Activated CD8-positive, alpha-beta memory T cell treated with anti-CD3 and anti-CD28 coated beads, Interleukin-2, amount 50 U/mL, for 24 hours (primary cell): ENCODE measurements around the gene MOB2.
"Not testable (repeated sequence)": the region's sequence is repeated elsewhere in the genome, so short reads cannot be mapped to it uniquely, and the experiment has no call there.

Experiments used
- DNase-seq: peaks from one replicate; pipeline ENCODE4 v3.0.0-alpha.2; 2020; ENCODE audit errors: extremely low read depth

MOB2 gene

GRCh38 chr11:1442807-1443366 lies 43.7 kb downstream of the MOB2 start:
- DNase-seq, result no peak

- no peak for DNase-seq
These were observed 44.4 kb downstream of the MOB2 start for GRCh38 chr11:1442163-1442562.

- DNase-seq, result no peak
These were observed 46.1 kb downstream of the MOB2 start for GRCh38 chr11:1440496-1440895.

GRCh38 chr11:1440066-1440465 lies 46.5 kb downstream of the MOB2 start:
- DNase-seq, result no peak

- no peak for DNase-seq
These were observed 47.2 kb downstream of the MOB2 start for GRCh38 chr11:1439341-1439740.

- DNase-seq, result no peak
These were observed 47.6 kb downstream of the MOB2 start for GRCh38 chr11:1438967-1439330.

- no peak for DNase-seq
These were observed 48.2 kb downstream of the MOB2 start for GRCh38 chr11:1438261-1438966.

- DNase-seq, result no peak
These were observed 49.1 kb downstream of the MOB2 start for GRCh38 chr11:1437500-1437899.

GRCh38 chr11:1436468-1437039 lies 50.0 kb downstream of the MOB2 start:
- DNase-seq, result no peak

GRCh38 chr11:1435820-1436467 lies 50.6 kb downstream of the MOB2 start:
- DNase-seq, result no peak

- not testable (repeated sequence) for DNase-seq
These were observed 51.1 kb downstream of the MOB2 start for GRCh38 chr11:1435479-1435819.

GRCh38 chr11:1433977-1434640 lies 52.5 kb downstream of the MOB2 start:
- no peak for DNase-seq

GRCh38 chr11:1433568-1433967 lies 53.0 kb downstream of the MOB2 start:
- no peak for DNase-seq

GRCh38 chr11:1428762-1429316 lies 57.7 kb downstream of the MOB2 start:
- no peak for DNase-seq

GRCh38 chr11:1425439-1425838 lies 61.1 kb downstream of the MOB2 start:
- DNase-seq, result no peak

GRCh38 chr11:1425006-1425405 lies 61.6 kb downstream of the MOB2 start:
- DNase-seq, result no peak

GRCh38 chr11:1423406-1423805 lies 63.2 kb downstream of the MOB2 start:
- not testable (repeated sequence) for DNase-seq

- no peak for DNase-seq
These were observed 63.6 kb downstream of the MOB2 start for GRCh38 chr11:1422981-1423380.

- no peak for DNase-seq
These were observed 64.1 kb downstream of the MOB2 start for GRCh38 chr11:1422481-1422880.

- no peak for DNase-seq
These were observed 65.3 kb downstream of the MOB2 start for GRCh38 chr11:1421291-1421690.

- DNase-seq, result no peak
These were observed 66.8 kb downstream of the MOB2 start for GRCh38 chr11:1419811-1420210.
